Smooth muscle cell (in vitro differentiated cells): ENCODE measurements around the gene PRDM16. TPM values are rescaled to one million over a fixed set of nuclear protein-coding genes. Genes with fewer than 3 reads are reported as not detected.

Source experiments
- DNase-seq: peaks from one replicate; lab custom pipeline; 2025; ENCODE audit not compliant: unreplicated experiment; lab: John Stamatoyannopoulos, UW
- H2AFZ ChIP-seq: fragments of 200-600 bp; sonication (generic); 2 replicates; pipeline ENCODE4 v1.6.0; 2016; ENCODE audit warnings: antibody characterized with exemption, low read depth, mild to moderate bottlenecking
- H3F3A ChIP-seq: fragments of 200-600 bp; sonication (generic); 2 replicates; pipeline ENCODE4 v1.6.0; 2017; ENCODE audit warnings: antibody characterized with exemption, low read depth
- H3K27ac ChIP-seq: fragments of 200-600 bp; sonication (generic); 2 replicates; pipeline ENCODE4 v1.5.1; 2016; ENCODE audit warnings: low read depth, mild to moderate bottlenecking
- H3K27me3 ChIP-seq: fragments of 200-600 bp; sonication (generic); 2 replicates; pipeline ENCODE4 v1.6.1; 2016; ENCODE audit warnings: low read depth, mild to moderate bottlenecking
- H3K36me3 ChIP-seq: fragments of 200-600 bp; sonication (generic); 2 replicates; pipeline ENCODE4 v1.5.1; 2016; ENCODE audit warnings: low read depth
- H3K4me1 ChIP-seq: fragments of 200-600 bp; sonication (generic); 2 replicates; pipeline ENCODE4 v1.5.1; 2016; ENCODE audit warnings: low read depth
- H3K4me2 ChIP-seq: fragments of 200-600 bp; sonication (generic); 2 replicates; pipeline ENCODE4 v1.6.0; 2016; ENCODE audit warnings: mild to moderate bottlenecking
- H3K4me3 ChIP-seq: fragments of 200-600 bp; sonication (generic); 2 replicates; pipeline ENCODE4 v1.5.1; 2016; ENCODE audit warnings: mild to moderate bottlenecking
- H3K79me2 ChIP-seq: fragments of 200-600 bp; sonication (generic); 2 replicates; pipeline ENCODE4 v1.6.0; 2016; ENCODE audit warnings: low read depth, mild to moderate bottlenecking
- H3K9ac ChIP-seq: fragments of 200-600 bp; sonication (generic); 2 replicates; pipeline ENCODE4 v1.6.0; 2016; ENCODE audit warnings: low read depth
- H3K9me3 ChIP-seq: fragments of 200-600 bp; sonication (generic); replicated peaks from 2 replicates; pipeline ENCODE4 v1.5.1; 2016; ENCODE audit warnings: low read depth
- H4K20me1 ChIP-seq: fragments of 200-600 bp; sonication (generic); 2 replicates; pipeline ENCODE4 v1.6.0; 2016; ENCODE audit warnings: low read depth
- WGBS: methylation state at CpG from one replicate; pipeline ENCODE4 v1.1.7; 2016; ENCODE audit warnings: low lambda C conversion rate; 5-methylcytosine and 5-hydroxymethylcytosine counted together
- polyA plus RNA-seq: library from polyadenylated mRNA; unstranded; fragments of >200 nt; fragmentation: Nextera tagmentation; extraction: Ambion mirVana; gene quantifications from 2 replicates; pipeline ENCODE4 v1.2.1, GENCODE V29; 2016
- total RNA-seq: library from RNA; depleted of rRNA; stranded (reverse); fragments of >200 nt; gene quantifications from 2 replicates; pipeline ENCODE4 v1.2.3, GENCODE V29; 2014
- TF ChIP-seq, protein P1 (sequence below): fragments of 200-600 bp; sonication (generic); IDR thresholded peaks from 2 replicates; pipeline ENCODE4 v1.5.1; 2017; ENCODE audit warnings: borderline replicate concordance, mild to moderate bottlenecking, antibody characterized with exemption; ENCODE audit not compliant: insufficient read depth, poor library complexity, severe bottlenecking

Gene PRDM16
- total and polyA plus RNA-seq, 2 experiments from 2014 or later: 0.72 to 1.3 TPM

DNA sequence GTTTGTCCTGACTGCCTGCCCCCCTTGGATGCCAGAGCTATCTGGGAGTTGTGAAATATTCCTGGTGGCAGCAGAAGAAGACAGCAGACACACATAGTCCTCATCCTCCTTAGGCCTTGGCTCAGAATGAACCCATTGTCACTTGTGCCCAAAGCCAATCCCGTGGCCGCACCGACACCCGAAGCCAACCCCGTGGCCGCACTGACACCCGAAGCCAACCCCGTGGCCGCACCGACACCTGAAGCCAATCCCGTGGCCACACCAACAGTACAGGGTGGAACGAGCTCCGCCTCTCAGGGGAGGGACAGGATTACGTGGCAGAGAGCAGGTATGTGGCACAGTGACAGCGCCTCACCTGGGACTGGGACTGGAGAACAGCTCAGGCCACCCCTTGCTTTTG lies 186.7 kb downstream of the PRDM16 start:
- H3K27ac ChIP-seq: no peak overlapping the region
- no peak for DNase-seq
- H3K36me3 ChIP-seq: no peaks in the 10 kb centered on the region
- TF ChIP-seq, protein P1, sequence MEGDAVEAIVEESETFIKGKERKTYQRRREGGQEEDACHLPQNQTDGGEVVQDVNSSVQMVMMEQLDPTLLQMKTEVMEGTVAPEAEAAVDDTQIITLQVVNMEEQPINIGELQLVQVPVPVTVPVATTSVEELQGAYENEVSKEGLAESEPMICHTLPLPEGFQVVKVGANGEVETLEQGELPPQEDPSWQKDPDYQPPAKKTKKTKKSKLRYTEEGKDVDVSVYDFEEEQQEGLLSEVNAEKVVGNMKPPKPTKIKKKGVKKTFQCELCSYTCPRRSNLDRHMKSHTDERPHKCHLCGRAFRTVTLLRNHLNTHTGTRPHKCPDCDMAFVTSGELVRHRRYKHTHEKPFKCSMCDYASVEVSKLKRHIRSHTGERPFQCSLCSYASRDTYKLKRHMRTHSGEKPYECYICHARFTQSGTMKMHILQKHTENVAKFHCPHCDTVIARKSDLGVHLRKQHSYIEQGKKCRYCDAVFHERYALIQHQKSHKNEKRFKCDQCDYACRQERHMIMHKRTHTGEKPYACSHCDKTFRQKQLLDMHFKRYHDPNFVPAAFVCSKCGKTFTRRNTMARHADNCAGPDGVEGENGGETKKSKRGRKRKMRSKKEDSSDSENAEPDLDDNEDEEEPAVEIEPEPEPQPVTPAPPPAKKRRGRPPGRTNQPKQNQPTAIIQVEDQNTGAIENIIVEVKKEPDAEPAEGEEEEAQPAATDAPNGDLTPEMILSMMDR: no peak
- H3K79me2 ChIP-seq: no peaks in the 10 kb centered on the region
- no peaks in the 10 kb centered on the region for H3K9me3 ChIP-seq
- 92% methylated on average over 15 of the region's 15 CpGs for WGBS
- no peak overlapping the region for H3K4me2 ChIP-seq
- H3K27me3 ChIP-seq: no peaks in the 10 kb centered on the region
- H3K4me3 ChIP-seq: no peak overlapping the region
- no peaks in the 10 kb centered on the region for H3F3A ChIP-seq
- H4K20me1 ChIP-seq: no peaks in the 10 kb centered on the region
- no peak overlapping the region for H3K9ac ChIP-seq
- H3K4me1 ChIP-seq: peaks cover 3% of the 10 kb centered on the region
- H2AFZ ChIP-seq: no peak overlapping the region

GRCh38 chr1:3257788-3258187 lies 188.8 kb downstream of the PRDM16 start:
- no peaks in the 10 kb centered on the region for H4K20me1 ChIP-seq
- no peaks in the 10 kb centered on the region for H3K36me3 ChIP-seq
- no peak overlapping the region for H3K4me2 ChIP-seq
- H3F3A ChIP-seq: no peaks in the 10 kb centered on the region
- H3K9me3 ChIP-seq: no peaks in the 10 kb centered on the region
- no peak for DNase-seq
- H3K27me3 ChIP-seq: no peaks in the 10 kb centered on the region
- no peak overlapping the region for H2AFZ ChIP-seq
- H3K9ac ChIP-seq: no peak overlapping the region
- no peaks in the 10 kb centered on the region for H3K79me2 ChIP-seq
- H3K4me3 ChIP-seq: no peak overlapping the region
- TF ChIP-seq, protein P1: no peak
- no peak overlapping the region for H3K27ac ChIP-seq
- 92% methylated on average over 4 of the region's 4 CpGs for WGBS
- H3K4me1 ChIP-seq: no peaks in the 10 kb centered on the region

- H3K79me2 ChIP-seq: no peaks in the 10 kb centered on the region
- TF ChIP-seq, protein P1: no peak
- no peak for DNase-seq
- no peaks in the 10 kb centered on the region for H3K9me3 ChIP-seq
- no peaks in the 10 kb centered on the region for H3F3A ChIP-seq
- H3K9ac ChIP-seq: no peak overlapping the region
- H3K27me3 ChIP-seq: no peaks in the 10 kb centered on the region
- WGBS: 67% methylated on average over 16 of the region's 16 CpGs
- H3K4me2 ChIP-seq: no peak overlapping the region
- H2AFZ ChIP-seq: no peak overlapping the region
- H3K4me1 ChIP-seq: no peaks in the 10 kb centered on the region
- H4K20me1 ChIP-seq: no peaks in the 10 kb centered on the region
- H3K4me3 ChIP-seq: no peak overlapping the region
- H3K27ac ChIP-seq: no peak overlapping the region
- H3K36me3 ChIP-seq: no peaks in the 10 kb centered on the region
Measured at GRCh38 chr1:3258386-3259003, 189.5 kb downstream of the PRDM16 start.

DNA sequence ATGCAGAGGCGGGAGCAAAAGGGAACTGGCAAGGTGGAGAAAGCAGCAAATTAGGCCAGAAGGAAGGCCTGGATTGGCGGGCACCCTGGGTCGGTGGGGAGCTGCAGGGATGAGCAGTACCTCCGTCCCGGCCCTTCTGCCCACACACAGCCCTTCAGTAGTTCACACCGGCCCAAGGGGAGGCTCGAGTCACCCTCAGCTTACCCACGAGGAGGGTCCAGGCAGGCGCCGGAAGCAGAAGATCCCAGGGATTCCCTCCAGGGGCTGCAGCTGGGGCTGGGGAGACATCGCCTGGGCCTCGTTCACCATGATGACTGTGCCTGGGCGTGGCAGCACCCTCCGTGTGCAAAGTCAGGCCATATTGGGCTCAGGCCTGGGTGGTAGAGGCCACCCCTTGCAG lies 190.0 kb downstream of the PRDM16 start:
- Histone ChIP-seq H4K20me1 (no peaks in the 10 kb centered on the region), H3K27ac (no peak overlapping the region), H3K9me3 (no peaks in the 10 kb centered on the region), H3K9ac (no peak overlapping the region), H3K4me3 (no peak overlapping the region), H3K4me1 (no peaks in the 10 kb centered on the region), H3K79me2 (no peaks in the 10 kb centered on the region), H3K36me3 (no peaks in the 10 kb centered on the region), H2AFZ (no peak overlapping the region), H3K27me3 (no peaks in the 10 kb centered on the region), H3F3A (no peaks in the 10 kb centered on the region), H3K4me2 (no peak overlapping the region)
- 82% methylated on average over 14 of the region's 14 CpGs for WGBS
- TF ChIP-seq, protein P1: no peak
- DNase-seq: no peak
